UCSD-AML1 (cell line): ENCODE data around the gene RNGTT.
A peak's percentile ranks its signal among the peaks of the same experiment; 100 is the strongest.
"Not testable (repeated sequence)": the region's sequence is repeated elsewhere in the genome, so short reads cannot be mapped to it uniquely, and the experiment has no call there.

Experiments
- DNase-seq: peaks from one replicate; lab custom pipeline; 2025; ENCODE audit not compliant: unreplicated experiment; lab: John Stamatoyannopoulos, UW

The RNGTT gene

GRCh38 chr6:88914895-88915598, 48.4 kb downstream of the RNGTT start:
- no peak for DNase-seq

- no peak for DNase-seq
These were observed 49.2 kb downstream of the RNGTT start for GRCh38 chr6:88914180-88914579.

GRCh38 chr6:88913471-88913870, 49.9 kb downstream of the RNGTT start:
- DNase-seq: no peak

- DNase-seq: no peak
These were observed 52.3 kb downstream of the RNGTT start for GRCh38 chr6:88910922-88911778.

DNA sequence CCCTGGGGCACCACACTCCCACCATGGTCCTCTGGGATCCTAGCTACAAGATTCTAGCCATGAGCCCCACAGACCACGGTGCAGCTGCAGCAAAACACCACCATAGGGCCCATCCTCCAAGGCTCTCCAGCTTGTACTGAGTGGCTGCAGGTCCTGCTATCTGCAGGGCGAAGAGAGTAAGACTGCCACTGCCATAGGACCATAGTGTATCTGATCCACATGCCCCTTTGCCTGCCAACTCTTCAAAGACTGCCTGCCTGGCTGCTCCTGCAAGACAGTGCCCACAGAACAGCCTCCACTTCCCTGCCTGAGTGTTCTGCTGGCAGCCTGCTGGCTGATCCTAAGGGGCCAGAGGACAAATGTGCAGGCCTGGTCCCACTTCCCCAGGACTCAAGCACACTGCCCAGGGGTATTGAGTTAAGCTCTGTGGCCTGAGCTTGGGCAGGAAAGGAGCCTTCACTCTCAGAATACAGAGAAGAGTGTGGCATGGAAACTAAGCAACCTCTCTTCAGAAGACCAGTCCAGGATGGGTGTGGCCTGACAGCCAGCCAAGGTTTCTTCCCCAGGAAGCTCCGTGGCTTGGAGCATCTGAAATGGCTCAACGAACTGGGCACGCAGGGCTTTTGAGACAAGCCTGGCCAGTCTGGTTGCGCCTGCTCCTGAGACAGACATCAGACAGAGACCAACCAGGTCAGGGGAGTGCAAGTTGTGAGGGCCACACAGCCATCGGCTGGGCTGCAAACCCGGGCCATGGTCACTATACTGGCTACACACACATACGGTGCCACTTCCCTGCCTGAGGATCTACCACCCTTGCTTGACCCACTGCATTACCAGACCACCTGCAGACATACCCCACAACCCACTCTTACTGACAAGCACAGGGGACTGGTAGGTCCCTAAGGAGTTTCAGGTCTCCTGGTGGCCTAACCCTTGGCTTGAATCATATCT, 54.5 kb downstream of the RNGTT start:
- DNase-seq: peak; percentile 14

DNA sequence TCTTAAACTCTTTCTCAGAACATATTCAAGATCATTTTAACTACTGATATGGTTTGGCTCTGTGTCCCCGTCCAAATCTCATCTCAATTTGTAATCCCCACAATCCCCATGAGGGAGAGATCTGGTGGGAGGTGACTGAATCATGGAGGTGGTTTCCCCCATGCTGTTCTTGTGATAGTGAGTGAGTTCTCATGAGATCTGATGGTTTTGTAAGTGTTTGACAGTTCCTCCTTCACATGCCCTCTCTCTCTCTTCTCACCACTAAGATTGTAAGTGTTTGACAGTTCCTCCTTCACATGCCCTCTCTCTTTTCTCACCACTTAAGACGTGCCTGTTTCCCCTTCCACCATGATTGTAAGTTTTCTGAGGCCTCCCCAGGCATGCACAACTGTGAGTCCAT, 56.3 kb downstream of the RNGTT start:
- DNase-seq: not testable (repeated sequence)

GRCh38 chr6:88899569-88900316, 63.7 kb downstream of the RNGTT start:
- DNase-seq: no peak

DNA sequence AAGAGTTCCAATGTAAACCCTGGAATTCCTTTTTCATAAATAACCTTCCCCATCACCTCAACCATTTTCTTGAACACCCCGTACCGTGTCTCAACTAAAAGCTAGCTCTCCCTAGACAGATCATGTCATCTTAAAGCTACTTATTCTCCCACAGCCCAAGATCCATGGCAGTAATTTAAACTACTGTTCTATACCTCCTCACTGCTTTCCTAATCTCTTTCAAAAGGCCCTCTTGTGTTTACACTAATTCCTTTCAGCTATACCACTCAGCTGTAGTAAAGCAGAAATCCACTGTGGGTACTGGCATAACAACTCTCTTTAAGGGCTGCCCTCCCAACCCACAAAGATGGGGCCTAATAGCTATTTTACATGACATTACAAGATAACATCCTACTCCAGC, 67.5 kb downstream of the RNGTT start:
- DNase-seq: no peak

DNA sequence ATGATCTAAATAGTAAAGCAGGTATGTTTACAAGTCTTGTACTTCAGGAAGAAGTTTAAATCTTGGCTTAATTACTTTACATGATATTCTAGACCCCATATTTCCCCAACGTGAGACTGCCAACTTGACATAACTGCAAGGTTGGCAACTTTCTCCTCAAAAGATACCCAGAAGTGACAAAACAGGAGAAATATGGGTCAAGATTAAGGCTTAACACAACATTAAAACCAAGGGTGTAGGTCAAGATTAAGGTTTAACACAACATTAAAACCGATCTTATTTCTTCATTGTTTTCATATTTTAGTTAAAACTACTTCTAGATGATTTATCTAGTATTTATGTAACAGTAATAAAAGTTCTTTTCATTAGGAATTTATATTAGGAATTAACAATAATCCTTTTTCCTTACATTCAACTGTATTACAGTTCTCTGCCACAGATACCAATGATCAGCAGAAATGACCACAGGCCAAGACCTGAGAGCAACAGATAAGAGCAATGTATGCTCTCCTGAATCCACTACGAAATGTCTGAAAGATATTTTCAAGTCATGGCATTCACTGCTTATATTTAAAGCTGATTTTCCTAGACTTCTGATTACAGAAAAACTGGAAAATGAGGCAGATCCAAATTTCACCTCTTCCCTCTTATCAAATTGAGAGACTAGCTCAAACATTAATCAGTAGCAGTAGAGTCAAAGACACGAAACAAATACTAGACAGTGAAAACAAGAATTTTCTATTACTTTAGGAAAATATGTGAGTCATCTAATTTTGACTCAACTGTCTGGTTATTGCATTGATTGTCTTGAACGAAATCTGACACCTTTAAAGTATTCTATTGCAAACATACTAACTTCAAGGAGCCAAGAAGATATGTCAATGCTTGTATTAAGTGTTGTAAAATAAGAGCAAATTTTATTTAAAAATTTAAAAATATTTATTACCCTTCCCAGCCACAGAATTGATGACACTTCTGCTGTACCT, 72.3 kb downstream of the RNGTT start:
- DNase-seq: no peak

- no peak for DNase-seq
These were observed 73.0 kb downstream of the RNGTT start for GRCh38 chr6:88890394-88890793.

GRCh38 chr6:88884361-88884760, 79.1 kb downstream of the RNGTT start:
- DNase-seq: no peak

- DNase-seq: no peak
These were observed 80.9 kb downstream of the RNGTT start for GRCh38 chr6:88882536-88882935.

GRCh38 chr6:88881451-88881850, 82.0 kb downstream of the RNGTT start:
- DNase-seq: no peak

DNA sequence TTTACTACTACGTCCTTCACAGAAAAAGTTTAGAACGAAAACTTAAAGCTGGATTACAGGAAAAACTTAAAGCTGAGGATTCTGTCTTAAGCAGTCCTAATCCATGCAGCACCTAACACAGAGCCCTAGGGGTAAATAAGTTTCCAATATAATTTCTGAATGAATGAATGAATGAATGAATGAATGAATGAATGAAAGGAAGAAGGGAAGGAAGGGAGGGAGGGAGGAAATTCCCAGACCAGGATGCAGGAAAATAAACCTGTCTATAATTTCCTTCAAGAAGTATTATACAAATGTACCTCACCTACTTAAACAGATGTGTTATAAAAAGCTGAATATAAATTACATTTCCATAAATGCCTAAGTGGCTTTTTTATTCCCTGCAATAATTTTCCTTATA, 83.4 kb downstream of the RNGTT start:
- DNase-seq: no peak

GRCh38 chr6:88877893-88878292, 85.5 kb downstream of the RNGTT start:
- no peak for DNase-seq

- no peak for DNase-seq
These were observed 90.5 kb downstream of the RNGTT start for GRCh38 chr6:88872962-88873361.

GRCh38 chr6:88871498-88871897, 91.9 kb downstream of the RNGTT start:
- DNase-seq: no peak

- no peak for DNase-seq
These were observed 92.6 kb downstream of the RNGTT start for GRCh38 chr6:88870717-88871330.
